Upper lobe of left lung (tissue), 4 donors: Measurements from ENCODE around the gene ADAMTS19.

Experiments used
- POLR2A ChIP-seq, 4 donors: fragments of 450-650 bp; IDR thresholded peaks; one replicate each; pipeline ENCODE4 v1.5.1; 2016 to 2017; ENCODE audit warnings: antibody characterized with exemption in 4 of 4, mild to moderate bottlenecking in 2 of 4
- TF ChIP-seq, protein P1 (sequence below), 6 experiments: fragments of 450-650 bp in 4 of 6; fragments of 200-600 bp in 2 of 6; sonication (generic) in 2 of 6; IDR thresholded peaks; one replicate each; pipeline ENCODE4 v1.5.1; 2016 to 2019; ENCODE audit warnings: antibody characterized with exemption in 6 of 6

DNA sequence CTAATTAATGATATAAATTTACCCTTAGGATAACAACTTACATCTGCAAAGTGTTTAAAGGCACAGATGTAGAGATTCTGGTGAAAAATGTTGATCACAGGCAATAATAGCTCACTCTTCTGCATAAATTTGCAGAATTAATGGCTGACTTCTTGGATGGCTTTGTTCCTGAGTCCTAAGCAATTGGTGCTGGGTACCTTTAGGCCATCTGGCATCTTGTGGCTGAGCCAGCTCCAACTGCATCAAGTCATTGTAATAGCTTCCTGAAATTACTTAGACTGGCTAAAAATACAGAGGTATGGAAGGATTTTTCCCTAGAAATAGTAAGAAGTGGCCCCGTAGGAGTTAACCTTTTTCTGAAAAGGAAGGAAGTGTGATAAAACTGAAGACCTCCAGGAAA lies 169.5 kb downstream of the ADAMTS19 start:
- TF ChIP-seq, protein P1, sequence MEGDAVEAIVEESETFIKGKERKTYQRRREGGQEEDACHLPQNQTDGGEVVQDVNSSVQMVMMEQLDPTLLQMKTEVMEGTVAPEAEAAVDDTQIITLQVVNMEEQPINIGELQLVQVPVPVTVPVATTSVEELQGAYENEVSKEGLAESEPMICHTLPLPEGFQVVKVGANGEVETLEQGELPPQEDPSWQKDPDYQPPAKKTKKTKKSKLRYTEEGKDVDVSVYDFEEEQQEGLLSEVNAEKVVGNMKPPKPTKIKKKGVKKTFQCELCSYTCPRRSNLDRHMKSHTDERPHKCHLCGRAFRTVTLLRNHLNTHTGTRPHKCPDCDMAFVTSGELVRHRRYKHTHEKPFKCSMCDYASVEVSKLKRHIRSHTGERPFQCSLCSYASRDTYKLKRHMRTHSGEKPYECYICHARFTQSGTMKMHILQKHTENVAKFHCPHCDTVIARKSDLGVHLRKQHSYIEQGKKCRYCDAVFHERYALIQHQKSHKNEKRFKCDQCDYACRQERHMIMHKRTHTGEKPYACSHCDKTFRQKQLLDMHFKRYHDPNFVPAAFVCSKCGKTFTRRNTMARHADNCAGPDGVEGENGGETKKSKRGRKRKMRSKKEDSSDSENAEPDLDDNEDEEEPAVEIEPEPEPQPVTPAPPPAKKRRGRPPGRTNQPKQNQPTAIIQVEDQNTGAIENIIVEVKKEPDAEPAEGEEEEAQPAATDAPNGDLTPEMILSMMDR (IDR thresholded peaks at IDR 0.05), result no peak
- TF ChIP-seq POLR2A (IDR thresholded peaks at IDR 0.05), result no peak
